NCI-H1694 treated with DMSO at 0.1 percent for 48 hours (cell line): Measurements from ENCODE around the gene PORCN.
"Not testable (repeated sequence)": the region's sequence is repeated elsewhere in the genome, so short reads cannot be mapped to it uniquely, and the experiment has no call there.

ENCODE experiments used
- DNase-seq: peaks from one replicate; lab custom pipeline; 2025; lab: John Stamatoyannopoulos, UW

The PORCN gene

GRCh38 chrX:48540480-48540879 is 31.7 kb downstream of the PORCN start:
- no peak for DNase-seq

GRCh38 chrX:48541140-48541814 is 32.5 kb downstream of the PORCN start:
- DNase-seq = no peak

DNA sequence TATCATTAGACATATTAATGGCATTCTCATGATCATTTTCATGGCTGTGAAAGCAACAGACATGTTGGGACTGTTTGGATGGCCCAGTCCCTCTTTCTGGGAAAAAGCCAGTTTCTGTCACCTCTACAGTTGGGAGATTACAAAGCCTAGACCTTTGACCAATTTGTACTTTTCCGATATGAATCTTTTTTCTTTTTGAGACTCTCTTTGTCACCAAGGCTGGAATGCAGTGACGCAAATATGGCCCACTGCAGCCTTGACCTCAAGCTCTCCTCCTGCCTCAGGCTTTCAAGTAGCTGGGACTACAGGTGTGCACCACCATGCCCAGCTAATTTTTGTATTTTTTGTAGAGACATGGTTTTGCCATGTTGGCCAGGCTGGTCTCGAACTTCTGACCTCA is 40.1 kb downstream of the PORCN start:
- no peak for DNase-seq

DNA sequence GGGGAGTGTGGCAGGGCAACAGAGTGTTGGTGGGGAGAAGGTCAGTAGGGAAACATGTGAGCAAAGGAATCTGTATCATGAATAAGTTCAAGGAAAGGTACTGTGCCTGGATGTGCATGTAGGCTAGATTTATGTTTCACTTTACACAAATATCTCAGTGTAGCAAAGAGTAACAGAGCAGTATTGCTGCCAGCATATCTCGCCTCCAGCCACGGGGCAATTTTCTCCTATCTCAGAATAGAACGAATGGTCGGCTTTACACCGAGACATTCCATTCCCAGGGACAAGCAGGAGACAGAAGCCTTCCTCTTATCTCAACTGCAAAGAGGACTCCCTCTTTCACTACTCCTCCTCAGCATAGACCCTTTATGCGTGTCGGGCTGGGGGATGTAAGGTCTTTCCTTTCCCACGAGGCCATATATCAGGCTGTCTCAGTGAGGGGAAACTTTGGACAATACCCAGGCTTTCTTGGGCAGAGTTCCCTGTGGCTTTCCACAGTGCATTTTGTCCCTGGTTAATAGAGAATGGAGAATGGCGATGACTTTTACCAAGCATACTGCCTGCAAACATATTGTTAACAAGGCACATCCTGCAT is 47.0 kb downstream of the PORCN start:
- DNase-seq = not testable (repeated sequence)

DNA sequence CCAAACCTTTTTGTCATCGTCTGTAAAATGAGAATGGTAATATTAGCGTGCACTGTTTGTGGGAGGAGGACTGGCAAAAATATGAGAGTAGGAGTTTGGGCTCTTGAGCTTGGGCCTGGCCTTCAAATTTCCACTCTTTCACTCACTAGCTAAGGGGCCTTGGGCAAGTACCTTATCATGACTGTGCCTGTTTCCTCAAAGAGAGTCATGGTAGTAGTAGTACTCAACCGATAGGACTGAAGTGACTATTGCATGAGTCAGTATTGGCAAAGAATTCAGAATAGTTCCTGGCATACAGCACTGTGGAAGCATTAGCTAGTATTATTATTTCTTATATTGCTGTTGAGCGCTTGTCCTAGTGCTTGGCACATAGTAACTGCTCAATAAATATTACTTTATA is 49.5 kb downstream of the PORCN start:
- no peak for DNase-seq

- DNase-seq = no peak
These were observed 50.8 kb downstream of the PORCN start for GRCh38 chrX:48559636-48560035.

DNA sequence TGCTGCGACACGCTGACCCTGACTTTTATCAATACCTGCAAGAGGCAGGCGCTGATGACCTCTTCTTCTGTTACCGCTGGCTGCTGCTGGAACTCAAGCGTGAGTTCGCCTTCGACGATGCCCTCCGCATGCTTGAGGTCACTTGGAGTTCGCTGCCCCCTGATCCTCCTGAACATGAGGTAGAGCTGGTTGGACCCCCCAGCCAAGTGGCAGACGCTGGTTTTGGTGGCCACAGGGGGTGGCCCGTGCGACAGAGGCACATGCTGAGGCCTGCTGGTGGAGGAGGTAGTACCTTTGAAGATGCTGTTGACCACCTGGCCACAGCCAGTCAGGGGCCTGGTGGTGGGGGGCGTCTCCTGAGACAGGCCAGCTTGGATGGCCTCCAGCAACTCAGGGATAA is 51.3 kb downstream of the PORCN start:
- DNase-seq = no peak

- no peak for DNase-seq
These were observed 51.9 kb downstream of the PORCN start for GRCh38 chrX:48560681-48561080.

GRCh38 chrX:48569958-48570357 is 61.2 kb downstream of the PORCN start:
- DNase-seq = no peak
